CD4-positive, alpha-beta T cell treated with Interleukin-6 for 4 hours (primary cell): ENCODE measurements around the gene APOBEC2.
"Not testable (repeated sequence)": the region's sequence is repeated elsewhere in the genome, so short reads cannot be mapped to it uniquely, and the experiment has no call there.

Experiments used
- DNase-seq: peaks from one replicate; pipeline ENCODE4 v3.0.0-alpha.2; 2020; ENCODE audit warnings: mixed read lengths

APOBEC2 gene

DNA sequence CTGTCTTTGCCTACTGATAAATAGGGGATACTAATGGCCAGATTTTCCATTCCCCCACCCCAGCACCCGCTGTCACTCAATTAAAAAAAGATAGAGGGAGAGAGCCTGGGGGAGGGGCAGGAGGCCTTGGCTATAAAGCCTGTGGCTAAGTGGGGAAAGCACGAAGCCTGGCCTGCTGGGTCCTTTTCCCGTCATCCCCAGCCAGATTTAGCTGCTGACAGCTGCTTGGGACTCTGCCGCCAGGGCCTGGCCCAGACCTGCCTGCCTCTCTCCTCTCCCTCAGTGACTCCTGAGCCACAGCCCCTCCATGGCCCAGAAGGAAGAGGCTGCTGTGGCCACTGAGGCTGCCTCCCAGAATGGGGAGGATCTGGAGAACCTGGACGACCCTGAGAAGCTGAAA, at the start of gene APOBEC2:
TSS of gene APOBEC2 (plus strand) at position 162 of the 400 bp plus-strand sequence. CDS start at position 308, 146 bp downstream.
- no peak for DNase-seq

DNA sequence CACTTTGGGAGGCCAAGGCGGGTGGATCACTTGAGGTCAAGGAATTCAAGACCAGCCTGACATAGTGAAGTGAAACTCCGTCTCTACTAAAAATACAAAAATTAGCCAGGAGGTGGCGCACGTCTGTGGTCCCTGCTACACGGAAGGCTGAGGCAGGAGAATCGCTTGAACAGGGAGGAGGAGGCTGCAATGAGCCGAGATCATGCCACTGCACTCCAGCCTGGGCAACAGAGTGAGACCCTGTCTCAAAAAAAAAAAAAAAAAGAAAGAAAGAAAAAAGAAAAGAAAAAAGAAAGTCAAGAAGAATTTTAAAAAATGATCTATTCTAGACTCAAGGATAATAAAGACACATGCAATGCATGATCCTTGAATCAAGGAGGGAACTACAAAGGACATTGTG, 46.8 kb upstream of the APOBEC2 start:
- peak; percentile 66 for DNase-seq

DNA sequence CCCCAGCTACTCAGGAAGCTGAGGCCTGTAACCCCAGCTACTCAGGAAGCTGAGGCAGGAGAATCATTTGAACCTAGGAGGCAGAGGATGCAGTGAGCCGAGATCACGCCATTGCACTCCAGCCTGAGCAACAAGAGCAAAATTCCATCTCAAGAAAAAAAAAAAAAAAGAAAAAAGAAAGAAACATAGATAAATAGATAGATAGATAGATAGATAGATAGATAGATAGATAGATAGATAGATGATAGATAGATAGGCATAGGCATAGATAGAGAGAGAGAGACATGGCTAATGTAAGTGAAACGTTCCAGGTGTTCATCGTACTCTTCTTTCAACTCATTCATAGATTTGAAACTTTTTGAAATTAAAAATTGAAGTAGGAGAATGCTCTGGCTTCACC, 46.0 kb upstream of the APOBEC2 start:
- DNase-seq, result not testable (repeated sequence)

DNA sequence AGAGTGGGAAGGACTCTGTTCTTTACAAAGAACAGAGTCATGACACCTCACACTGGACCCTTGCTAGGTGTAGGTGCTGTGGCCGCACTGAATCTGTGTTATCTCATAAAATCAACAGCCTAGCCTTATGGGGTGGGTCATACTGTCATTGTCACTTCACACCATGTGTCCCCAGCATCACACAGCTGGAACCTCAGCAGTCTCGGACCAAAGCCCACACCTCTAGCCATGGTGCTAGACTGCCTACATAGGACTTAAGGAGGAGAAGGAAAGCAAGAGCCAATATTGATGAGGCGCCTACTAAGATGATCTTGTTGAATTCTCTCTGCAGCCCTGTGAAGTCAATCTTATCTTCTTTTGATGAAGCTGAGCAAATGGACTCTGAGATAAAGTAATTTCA, 45.0 kb upstream of the APOBEC2 start:
- DNase-seq, result no peak

DNA sequence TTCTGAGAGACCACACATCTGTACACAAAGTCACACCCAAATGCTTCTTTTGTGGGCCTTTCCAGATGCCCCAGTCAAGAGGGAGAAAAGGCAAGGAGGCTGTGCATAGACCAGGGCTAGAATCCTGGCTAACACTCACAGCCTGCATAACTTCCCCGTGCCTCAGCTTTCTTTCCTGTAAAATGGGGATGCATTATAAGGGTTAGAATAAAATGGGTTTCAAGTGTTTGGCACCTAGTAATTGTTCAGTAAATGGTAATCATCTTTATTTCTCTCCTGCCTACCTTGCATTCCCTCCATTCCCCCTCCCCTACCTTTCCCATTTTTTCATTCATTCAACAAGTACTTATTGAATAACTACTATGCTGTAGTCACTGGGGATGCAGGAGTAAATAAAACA, 43.3 kb upstream of the APOBEC2 start:
- no peak for DNase-seq

DNA sequence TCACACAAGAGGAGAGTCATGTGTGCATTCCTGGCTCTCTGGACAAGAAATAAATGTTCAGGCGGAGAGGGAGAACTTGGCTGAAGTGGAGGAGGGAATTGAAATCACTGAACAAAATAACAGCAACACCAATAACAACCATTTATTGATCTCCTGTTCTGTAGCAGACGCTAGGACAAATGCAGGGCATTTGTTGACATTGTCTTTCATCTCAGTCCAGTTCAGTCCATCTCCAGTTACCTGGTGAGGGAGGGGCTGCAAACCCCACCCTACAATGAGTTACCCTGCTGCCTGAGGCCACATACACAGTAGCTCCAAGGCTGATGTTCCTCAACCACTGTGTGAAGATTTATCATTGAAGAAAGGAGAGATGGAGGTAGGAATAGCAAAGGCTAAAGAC, 41.3 kb upstream of the APOBEC2 start:
- no peak for DNase-seq

DNA sequence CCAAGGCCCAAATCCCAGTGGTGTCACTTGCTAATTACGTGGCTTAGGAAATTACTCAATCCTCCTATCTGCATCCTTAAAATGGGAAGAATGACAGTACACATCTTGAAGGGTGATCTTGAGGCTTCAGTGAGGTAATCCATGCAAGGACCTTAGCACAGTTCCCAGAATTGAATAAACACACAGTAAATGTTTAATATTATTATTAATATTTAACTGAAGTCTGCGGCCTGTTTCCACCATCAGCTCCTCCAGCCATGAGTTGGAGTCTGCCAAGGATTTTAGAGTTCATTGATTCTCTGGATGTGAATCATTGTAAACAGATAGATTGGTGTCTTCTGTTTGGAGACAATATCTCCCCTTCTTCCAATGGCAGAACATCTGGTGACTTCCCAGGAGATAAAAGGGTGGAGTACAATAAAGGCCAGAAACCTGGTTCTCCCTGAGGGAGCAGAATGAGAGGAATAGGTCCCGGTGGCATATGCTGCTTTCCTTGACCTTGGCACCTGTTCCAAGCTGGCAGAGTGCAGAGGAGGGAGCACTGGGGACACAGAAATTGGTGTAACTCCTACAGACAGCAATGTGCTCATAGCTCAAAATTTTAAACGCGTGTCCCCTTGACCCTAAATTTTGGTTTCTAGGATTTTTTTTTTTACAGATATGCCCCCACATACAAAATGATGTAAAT, 39.4 kb upstream of the APOBEC2 start:
- no peak for DNase-seq

DNA sequence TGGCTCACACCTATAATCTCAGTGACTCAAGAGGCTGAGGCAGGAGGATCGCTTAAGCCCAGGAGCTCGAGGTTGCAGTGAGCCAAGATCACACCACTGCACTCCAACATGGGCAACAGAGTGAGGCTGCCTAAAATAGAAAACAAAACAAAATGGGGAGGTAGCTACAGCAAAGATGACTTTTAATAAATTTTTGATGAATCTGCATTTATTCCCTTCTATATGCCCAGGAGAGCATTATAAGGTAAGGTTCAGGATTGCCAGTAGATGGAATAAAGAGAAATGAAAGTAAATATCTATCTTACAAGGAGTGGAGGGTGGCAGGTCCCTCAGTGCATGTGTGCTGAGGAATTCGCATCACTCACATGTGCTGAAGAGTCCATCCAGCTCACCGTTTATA, 38.2 kb upstream of the APOBEC2 start:
- no peak for DNase-seq

DNA sequence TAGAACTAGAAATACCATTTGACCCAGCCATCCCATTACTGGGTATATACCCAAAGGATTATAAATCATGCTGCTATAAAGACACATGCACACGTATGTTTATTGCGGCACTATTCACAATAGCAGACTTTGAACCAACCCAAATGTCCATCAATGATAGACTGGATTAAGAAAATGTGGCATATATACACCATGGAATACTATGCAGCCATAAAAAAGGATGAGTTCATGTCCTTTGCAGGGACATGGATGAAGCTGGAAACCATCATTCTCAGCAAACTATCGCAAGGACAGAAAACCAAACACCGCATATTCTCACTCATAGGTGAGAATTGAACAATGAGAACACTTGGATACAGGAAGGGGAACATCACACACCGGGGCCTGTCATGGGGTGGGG, 37.1 kb upstream of the APOBEC2 start:
- DNase-seq, result not testable (repeated sequence)

DNA sequence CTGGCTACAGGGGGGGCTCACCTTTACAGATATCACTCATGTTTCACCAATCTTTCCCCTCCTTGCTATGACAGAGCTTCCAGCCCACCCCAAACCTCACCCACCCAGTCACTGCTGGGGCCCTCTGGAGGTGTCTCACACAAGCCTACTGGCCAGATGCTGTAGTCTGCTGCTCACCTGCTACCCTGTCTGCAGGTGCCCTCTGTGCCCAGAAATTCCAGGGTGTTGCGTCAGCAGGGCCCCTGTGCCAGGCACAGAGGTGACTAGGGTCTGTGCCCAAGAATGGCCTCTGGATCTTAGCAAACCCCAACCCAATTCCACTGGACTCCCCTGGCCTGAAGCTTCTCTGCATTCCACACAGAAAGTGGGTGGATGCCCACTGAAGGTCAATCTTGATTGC, 35.3 kb upstream of the APOBEC2 start:
- no peak for DNase-seq

DNA sequence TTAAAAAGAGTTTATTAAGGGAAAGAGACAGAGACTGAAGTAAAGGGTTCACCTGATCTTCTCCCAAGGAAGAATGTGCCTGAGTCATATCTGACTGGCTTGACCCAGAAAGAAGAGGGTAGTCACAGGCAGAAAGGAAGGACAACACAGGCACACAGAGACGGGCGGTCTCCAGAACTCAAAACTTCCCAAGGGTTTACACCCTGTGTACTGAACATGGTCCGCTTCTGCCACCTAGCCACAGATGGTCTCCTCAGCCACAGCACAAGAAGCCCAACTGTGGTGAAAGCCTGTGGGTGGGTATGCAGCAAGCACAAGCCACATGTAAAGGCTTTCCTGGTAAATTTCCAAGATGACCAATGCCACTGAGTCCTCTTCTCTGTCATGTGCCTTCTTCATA, 31.2 kb upstream of the APOBEC2 start:
- DNase-seq, result no peak

DNA sequence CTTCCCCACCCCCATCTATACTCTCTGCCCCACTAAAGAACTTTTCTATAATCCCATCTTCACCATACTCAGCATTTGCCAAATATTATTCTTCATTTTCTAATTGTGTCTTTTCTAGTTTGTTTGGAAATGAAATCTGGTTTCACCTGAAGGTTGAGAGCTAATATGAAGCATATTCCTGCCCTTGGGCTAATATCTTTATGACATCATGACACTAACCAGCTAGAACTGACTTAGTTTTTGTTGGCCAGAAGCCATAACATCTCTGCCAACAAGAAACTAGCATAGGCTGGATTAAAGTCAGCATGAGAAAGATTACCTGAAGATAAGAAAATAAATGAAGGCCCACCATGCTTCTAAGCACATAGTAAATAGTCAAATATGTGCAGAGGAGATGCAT, 30.7 kb upstream of the APOBEC2 start:
- DNase-seq, result no peak

DNA sequence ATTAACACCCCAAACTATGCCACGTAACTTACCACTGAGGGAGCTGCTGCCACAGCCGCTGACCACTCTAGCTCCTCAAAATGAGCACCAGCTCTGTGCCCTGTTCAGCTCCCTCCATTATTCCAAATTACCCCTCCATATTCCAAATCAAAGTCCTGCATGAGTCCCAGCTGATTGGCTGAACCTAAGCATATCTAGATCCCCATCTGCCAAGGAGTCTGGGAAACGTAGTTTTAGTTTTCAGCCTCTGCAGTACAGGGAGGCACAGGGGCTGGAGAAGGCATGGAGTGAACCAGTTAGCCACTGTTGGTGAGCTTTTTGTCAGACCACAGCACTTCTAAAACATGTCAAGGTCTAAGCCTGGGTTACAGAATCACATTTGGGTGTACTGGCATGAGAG, 29.9 kb upstream of the APOBEC2 start:
- DNase-seq, result no peak

DNA sequence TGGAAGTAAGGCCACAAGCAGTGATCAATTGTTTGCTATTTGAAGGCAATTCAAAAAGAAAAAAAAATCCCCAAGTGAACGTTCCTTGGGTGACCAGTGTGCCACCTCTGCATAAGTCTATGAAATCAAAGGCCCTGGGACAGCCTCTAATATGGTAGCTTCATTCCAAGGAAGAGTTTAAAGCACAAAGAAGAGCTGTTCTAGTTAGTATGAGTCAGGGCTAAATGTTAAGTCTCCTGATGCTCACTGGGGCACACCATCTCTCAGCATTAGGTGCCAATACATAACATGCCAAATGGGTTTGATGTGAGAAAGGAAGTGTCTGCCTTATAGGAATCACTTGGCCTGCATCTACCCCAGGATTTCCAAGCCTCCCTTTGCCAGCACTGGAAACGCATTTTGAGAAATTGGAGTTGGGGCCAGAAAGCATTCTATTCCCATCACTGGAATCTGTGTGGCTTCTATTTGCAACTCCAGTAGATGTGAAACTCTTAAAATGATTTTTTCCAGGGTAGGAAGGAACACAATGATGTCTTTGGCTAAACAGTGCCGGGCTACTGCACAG, 27.0 kb upstream of the APOBEC2 start:
- DNase-seq, result no peak

DNA sequence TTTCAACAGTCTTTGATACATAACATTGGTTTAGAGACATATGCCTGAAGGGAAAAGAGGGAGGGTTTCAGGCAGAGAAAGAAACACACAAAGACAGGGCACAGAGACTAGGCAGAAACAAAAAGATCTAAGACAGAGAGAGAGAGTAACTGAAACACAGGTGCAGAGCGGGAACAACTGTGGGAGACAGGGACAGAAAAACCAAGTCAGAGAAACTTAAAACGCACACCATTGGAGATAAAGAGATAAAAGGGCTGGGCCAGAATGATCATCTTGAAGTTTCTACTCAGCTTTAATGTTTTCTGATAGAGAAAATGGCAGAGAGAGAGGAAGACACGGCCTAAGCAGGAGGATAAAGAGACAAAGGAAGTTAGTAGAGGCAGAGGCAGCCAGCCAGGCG, 25.8 kb upstream of the APOBEC2 start:
- DNase-seq, result no peak

DNA sequence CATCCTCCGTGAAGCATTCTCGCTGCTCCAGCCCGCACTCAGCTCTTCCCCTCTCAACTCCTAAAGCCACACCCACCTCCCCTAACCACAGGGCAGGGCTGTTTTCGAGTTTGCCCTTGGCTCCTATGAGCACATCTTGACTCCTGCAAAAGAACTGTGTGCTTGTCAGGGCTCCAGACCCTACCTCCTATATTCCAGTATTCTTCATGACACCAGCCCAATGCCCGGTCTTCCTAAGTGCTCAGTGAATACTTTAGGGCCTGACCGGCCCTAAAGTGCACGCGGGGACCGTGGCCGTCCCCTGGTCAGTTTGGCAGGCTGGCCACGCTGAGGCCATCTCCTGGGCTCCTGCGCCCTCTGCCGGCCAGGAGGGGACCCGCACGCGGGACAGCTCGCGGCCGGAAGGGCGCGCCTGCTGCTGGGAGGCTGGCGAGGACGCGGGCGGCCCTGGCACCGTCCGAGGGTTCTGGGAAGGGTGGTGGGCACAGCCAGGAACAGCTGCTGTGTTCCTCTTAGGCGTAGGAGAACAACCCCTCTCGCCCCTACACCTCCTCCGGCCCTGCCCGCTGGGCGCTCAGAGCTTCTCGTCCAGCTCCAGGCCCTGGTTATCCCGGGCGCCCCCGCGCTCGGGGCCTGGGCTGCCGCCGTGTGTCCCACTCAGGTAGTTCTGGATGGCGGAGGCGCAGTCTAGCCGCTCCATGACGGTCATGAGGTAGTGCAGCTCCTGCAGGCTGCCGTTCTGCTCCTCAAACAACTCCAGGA, 25.0 kb upstream of the APOBEC2 start:
- peak; percentile 79 for DNase-seq

DNA sequence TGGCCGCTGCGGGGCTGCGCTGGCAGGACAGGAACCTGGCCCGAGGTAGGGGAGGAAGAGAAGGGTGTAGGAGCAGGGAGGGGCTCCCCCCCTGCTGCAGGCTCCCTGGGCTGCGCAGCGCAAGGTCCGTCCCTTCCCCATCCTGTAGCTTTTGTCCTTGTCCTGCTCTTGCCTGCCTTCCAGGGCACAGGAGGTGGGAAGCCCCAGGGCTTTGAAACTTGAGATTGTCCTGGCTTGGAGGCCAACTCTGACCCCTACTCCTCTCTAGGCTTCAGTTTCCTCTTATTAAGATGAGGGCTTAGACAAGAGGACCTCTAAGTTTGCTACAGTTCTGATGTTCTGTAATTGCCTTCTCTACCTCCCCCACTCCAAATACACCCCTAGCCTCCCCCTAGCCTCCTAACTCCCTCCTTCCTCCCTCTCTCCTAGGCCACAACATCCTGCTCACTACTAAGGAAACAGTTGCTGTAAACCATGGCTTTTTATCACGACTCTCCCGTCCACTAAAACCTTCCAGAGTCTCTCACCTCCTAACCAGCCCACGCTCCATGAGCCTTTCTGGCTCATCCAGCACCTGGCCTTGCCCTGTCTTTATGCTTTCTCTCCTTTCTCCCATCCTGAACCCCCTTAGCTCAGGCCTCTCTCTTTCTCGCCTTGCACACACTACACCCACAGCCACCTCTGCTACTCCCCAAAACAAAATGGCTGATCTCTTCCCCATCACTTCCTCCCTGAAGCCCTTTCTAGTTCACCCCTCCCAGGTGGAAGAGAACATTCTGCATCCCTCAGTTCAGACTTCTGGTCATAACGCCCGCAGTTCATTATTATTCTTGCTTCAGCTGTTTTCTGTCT, 24.2 kb upstream of the APOBEC2 start:
- DNase-seq, result no peak

DNA sequence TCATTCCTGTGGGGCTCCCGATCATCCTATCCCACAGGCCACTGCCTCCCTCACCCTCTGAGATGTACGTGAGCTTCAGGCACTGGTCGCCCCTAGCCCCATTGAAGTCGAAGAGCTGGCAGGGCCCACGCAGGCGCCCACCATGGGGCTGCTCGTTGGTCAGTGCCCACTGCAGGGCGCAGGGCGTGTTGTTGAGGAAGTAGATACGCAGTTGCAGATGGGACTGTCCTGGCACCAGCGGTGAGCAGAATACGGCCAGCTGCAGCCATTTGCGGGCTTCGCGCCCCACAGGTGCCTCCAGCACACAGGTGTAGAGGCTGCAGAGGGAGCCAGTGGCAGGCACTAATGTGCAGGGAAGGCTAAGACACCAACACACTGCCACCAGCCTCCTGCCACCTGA, 20.2 kb upstream of the APOBEC2 start:
- DNase-seq, result no peak

DNA sequence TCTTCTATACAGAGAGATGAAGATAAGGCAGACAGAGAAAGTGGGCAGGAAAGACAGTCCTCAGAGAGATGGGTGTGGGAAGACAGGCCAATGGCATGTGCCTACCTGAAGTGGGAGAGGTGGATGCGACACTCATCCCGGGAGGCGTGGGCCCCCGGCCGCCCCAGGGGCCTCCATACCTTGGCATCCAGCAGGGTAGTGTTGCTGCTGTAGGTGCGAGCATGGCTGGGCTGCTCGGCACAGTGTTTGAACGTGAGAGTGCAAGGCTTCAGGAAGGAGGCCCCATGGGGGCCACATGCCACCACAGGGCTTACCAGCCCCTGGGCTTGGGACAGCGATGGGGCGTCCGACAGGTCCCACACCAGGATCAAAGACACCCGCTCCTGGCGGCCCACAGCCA, 19.2 kb upstream of the APOBEC2 start:
- no peak for DNase-seq

DNA sequence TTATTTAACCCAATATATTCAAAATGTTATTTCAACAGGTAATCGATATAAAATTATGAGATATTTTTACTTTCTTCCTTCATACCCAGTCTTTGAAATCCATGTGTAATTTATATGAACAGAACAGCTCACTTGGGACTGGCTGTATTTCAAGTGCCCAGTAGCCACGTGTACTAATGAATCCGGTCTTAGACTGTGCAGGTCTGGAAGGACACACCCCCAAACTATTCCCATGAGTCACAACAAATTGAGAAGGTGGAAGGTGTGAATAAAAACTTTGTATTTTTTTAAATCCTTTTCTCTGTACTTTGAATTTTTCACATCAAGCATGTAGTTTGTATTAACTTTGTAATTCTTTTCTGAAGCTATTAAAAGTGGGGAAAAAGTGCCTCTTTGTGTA, 16.8 kb upstream of the APOBEC2 start:
- no peak for DNase-seq

DNA sequence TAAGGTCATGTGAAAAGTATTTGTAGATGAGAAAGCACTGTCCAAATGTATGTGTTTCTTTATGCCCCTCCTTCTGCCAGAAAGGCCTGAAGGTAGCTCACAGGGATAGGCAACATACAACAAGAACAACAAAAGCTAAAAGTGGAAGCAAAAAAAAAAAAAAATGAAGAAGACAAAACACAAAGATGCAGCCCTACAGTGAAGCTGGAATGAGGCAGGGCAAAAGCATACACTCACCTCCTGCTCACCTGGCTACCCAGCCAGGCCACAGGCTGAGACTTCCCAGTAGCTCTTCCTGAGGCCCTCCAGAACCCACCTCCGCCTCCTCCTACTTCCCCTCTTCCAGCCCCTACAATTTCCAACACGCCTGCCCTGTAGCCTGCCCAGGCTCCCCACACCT, 16.4 kb upstream of the APOBEC2 start:
- DNase-seq, result no peak

DNA sequence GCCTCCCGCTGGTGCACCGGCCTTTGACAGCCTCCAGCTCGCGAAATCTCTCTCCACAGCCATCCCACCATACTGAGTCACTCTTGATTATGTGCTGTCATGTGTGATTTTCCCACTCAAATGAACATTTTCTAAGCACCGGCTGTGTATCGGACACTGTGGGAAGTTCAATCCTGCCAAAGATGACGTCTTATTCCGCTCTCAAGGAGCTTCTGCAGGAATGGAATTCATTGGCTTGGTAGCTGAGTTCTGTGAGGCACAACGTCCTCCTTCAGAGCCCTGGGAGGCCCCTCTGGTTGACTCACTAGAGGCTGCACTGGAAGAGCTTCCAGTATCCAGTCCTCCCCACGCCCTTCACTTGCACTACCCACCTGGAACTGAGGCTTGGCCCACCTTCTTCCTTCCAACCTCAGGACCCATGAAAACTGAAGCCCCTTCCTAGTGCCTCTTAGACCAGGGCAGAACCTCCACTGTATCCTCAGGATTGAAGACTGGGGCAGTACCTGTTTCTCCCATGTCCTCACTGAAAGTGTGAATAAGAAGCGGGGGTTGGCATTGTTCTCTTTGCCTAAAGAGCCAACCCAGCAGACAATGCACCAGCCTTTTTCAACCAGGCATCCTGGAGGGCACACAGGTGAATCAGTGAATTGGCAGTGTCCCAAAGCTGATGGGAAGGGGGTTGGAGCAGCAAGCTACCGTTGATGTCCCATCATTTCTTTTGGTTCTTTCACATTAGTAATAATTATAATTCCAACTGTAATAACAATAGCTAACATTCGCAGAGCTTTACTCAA, 15.7 kb upstream of the APOBEC2 start:
- DNase-seq, result no peak

DNA sequence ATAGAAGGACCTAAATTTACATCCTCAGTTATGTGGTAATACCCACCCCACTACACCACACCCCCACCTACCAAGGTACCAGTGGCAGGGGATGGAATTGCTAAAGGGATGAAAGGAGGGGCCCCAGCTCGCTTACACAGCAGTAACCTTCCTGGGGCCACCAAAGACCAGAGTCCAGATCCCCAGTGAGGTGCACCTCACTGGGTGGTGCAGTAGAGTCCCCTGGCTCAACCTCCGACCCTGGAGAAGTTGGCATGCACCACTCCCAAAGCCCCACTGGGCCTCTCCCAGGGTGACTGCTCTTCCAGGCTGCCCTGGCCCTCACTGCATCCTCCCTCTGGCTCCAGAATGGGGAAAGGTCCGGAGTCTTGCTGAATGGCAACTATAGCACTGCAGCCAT, 14.8 kb upstream of the APOBEC2 start:
- DNase-seq, result no peak
